Glomerular visceral epithelial cell (primary cell): ENCODE results near the gene DOP1A.

Experiments
- DNase-seq: peaks from one replicate; pipeline ENCODE4 v3.0.0-alpha.2; 2016; ENCODE audit errors: extremely low spot score

Gene DOP1A

GRCh38 chr6:83067448-83068439 is at the start of gene DOP1A:
TSS of gene DOP1A (plus strand) at chr6:83067671. CDS start at chr6:83096978, 29,307 bp downstream.
- DNase-seq, result peak; percentile 95

- DNase-seq, result no peak
Observed at GRCh38 chr6:83019741-83020140, 47.7 kb upstream of the DOP1A start.

GRCh38 chr6:83031689-83032088 is 35.8 kb upstream of the DOP1A start:
- DNase-seq, result no peak

GRCh38 chr6:83038246-83038645 is 29.2 kb upstream of the DOP1A start:
- DNase-seq, result peak; percentile 8

GRCh38 chr6:83042467-83043053 is 24.9 kb upstream of the DOP1A start:
- DNase-seq, result no peak

- no peak for DNase-seq
Observed at GRCh38 chr6:83044091-83044768, 23.2 kb upstream of the DOP1A start.

- no peak for DNase-seq
Observed at GRCh38 chr6:83047065-83047754, 20.3 kb upstream of the DOP1A start.

GRCh38 chr6:83051377-83052172 is 15.9 kb upstream of the DOP1A start:
- DNase-seq, result no peak

- DNase-seq, result no peak
Observed at GRCh38 chr6:83053678-83054077, 13.8 kb upstream of the DOP1A start.

GRCh38 chr6:83055366-83055964 is 12.0 kb upstream of the DOP1A start:
- peak; percentile 58 for DNase-seq

- DNase-seq, result peak; percentile 69
Observed at GRCh38 chr6:83057705-83058321, 9.7 kb upstream of the DOP1A start.

GRCh38 chr6:83061190-83061589 is 6.3 kb upstream of the DOP1A start:
- DNase-seq, result no peak

GRCh38 chr6:83062225-83062624 is 5.2 kb upstream of the DOP1A start:
- peak; percentile 50 for DNase-seq

- DNase-seq, result peak; percentile 90
Observed at GRCh38 chr6:83065511-83066192, 1.8 kb upstream of the DOP1A start, which contains the start of gene UBE3D. TSS of gene UBE3D (minus strand) at chr6:83065841. CDS start at chr6:83065718, 123 bp downstream.

- no peak for DNase-seq
Observed at GRCh38 chr6:83068616-83069015, 1.1 kb downstream of the DOP1A start.

GRCh38 chr6:83069633-83070032 is 2.2 kb downstream of the DOP1A start:
- DNase-seq, result no peak

GRCh38 chr6:83071023-83071422 is 3.6 kb downstream of the DOP1A start:
- DNase-seq, result no peak

- DNase-seq, result no peak
Observed at GRCh38 chr6:83071707-83072106, 4.2 kb downstream of the DOP1A start.

- no peak for DNase-seq
Observed at GRCh38 chr6:83072726-83073125, 5.3 kb downstream of the DOP1A start.
